ENCODE data around the gene SGSM1.

The SGSM1 gene

GRCh38 chr22:24841261-24841660, 35.2 kb downstream of the SGSM1 start:
- DNase-seq: no peak

- no peak for DNase-seq
Observed at GRCh38 chr22:24843048-24843447, 37.0 kb downstream of the SGSM1 start.

GRCh38 chr22:24845041-24845898, 39.3 kb downstream of the SGSM1 start:
- peak; percentile 79 for DNase-seq

DNA sequence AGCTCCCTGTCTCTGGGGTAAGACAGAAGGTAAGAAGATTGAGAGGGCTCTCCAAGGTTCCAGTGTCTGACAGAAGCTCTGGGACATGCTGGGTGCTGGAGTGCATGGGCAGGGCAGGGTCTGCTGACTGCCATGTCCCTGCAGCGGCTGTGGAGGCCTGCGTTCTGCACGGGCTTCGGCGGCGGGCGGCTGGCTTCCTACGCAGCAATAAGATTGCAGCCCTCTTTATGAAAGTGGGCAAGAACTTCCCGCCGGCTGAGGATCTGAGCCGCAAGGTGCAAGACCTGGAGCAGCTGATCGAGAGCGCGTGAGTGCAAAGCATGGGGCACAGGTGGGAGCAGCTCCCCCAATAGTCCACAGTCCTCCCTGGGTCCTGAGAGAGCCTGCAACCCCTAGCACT, 41.5 kb downstream of the SGSM1 start:
- no peak for DNase-seq

GRCh38 chr22:24848559-24849168, 42.7 kb downstream of the SGSM1 start:
- no peak for DNase-seq

GRCh38 chr22:24855794-24856193, 49.8 kb downstream of the SGSM1 start:
- no peak for DNase-seq

- DNase-seq: no peak
Observed at GRCh38 chr22:24857576-24857975, 51.6 kb downstream of the SGSM1 start.

DNA sequence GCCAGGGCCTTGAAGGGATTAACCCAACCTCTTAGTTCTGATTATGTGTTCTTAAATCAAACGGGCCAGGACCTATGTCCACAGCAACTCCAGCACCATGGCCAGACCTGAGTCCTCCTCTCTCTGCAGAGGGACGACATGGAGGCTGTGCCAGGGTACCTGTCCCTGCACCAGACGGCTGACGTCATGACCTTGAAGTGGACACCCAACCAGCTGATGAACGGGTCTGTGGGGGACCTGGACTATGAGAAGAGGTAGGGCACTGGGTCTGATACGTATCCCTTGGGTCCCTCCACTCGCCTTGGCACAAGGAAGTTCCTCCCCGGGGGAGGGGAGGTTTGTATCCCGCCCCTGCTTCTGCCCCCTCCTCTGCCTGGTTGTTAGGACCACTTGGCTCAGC, 53.6 kb downstream of the SGSM1 start:
- DNase-seq: no peak

DNA sequence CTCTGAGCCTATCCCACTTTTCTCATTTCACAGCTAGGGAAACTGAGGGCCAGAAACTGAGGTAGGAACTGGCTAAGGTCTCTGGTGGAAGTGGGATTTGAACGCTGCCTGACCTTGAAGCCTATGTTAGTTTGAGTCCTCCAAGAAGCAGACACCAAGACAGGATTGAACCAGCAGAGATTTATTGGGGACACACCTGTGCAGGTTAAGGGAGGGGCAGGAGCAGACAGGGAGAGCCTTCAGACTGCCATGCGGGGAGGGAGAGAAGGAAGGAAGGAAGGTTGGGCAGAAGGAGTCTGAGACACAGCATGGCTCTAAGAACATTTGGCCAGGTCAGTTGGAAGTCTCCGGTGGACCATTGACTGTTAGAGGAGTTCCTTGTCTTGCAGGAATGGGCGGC, 59.5 kb downstream of the SGSM1 start:
- no peak for DNase-seq

GRCh38 chr22:24867323-24868022, 61.5 kb downstream of the SGSM1 start:
- no peak for DNase-seq

- DNase-seq: no peak
Observed at GRCh38 chr22:24868979-24869378, 63.0 kb downstream of the SGSM1 start.

DNA sequence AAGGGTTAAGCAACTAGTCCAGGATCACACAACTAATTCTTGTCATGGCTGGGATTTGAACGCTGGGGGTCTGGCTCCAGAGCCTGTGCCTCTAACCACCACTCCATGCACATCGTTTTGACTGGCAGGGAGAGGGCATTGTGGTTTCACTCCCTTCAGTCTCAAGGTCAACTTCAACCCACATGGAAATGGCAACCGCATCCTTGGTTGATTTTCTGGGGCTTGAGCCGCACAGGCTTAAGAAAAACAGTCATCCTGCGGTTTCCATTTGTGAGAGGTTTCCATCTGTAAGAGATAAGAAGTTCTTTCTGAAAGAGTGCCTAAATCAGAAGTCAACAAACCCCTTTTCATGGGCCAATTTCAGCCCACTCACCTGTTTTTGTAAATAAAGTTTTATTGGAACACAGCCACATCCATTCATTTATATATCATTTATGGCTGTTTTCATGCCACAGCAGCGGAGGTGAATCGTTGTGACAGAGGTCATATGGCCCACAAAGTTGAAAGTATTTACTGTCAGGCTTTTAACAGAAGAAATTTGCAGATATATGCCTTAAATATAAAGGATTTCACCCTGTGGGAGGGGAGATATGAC, 65.7 kb downstream of the SGSM1 start:
- no peak for DNase-seq

DNA sequence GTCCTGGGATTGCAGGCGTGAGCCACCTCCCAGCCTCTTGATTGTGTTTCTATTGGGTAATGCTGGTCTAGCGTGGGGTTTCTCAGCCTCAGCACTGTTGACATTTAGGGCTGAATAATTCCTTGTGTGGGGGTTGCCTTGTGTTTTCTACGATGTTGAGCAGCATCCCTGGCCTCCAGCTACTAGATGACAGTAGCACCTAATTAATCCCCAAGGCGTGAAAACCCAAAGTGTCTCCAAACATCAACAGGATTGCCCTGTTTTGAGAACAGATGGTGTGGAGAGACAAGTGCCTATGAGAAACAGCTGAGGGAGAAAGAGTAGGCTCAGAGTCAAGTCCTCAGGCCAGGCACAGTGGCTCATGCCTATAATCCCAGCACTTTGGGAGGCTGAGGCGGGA, 67.2 kb downstream of the SGSM1 start:
- DNase-seq: no peak

DNA sequence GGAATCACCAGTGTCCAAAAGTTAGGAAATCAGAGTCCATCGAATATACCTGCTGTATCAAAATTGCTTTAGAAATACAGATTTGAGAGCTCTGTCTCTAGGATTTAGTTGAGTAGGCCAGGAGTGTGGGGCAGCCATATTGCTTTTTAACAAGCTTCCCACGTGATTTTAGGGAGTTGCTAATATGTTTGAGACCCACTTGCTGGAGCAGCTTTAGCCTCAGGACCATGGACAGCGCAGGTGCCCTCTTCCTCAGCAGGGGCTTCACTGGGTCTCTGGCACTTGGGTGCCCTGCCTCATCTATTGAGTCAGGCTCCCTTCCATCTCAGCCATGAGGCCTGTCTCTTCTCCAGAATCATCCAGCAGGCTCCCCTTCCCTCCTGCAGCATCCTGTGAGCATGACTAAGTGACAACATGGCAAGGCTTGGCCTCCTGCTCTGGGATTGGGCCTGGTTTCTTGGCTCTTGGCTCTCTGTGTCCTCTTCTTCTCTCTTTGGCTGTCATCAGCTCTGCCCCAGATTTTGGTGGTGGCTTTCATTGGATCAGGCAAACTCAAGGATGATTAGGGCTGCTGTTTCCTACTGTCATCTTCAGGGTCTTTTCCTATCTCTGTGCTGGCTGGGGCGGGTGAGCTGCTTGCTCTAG, 70.0 kb downstream of the SGSM1 start:
- peak; percentile 8 for DNase-seq

GRCh38 chr22:24876700-24877099, 70.7 kb downstream of the SGSM1 start:
- DNase-seq: no peak

DNA sequence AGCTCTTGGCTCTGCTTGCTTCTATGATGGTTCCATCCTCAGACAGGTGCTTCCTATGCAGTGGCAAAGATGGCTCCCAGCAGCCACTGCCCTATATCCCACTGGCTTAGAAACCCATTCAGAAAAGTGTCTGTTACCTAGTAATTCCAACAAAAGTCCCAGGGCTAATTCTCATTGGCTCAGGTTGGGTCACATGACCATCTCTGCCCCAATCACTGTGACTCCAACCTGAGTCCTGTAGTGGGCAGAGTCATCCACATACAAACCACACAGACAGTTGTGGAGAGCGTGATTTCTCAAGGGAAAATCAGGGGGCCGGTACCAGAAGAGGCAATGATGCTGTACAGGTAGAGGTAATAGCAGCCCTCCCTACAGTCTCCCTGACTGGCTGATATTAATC, 73.0 kb downstream of the SGSM1 start:
- no peak for DNase-seq

DNA sequence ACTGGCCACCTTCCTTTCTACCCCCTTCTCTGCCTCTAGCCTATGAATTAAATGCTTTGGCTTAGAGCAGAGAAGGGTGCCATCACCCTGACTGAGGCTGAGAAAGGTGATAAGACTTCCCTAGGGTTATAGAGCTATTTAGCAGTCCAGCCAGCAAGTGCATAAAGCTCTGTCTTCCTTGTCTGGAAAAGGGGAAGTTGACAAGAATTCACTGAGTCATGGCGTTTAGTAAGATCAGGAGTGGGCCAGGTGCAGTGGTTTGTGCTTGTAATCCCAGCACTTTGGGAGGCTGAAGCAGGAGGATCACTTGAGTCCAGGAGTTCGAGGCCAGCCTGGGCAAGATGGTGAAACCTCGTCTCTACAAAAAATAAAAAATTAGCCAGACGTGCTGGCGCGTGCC, 77.4 kb downstream of the SGSM1 start:
- DNase-seq: no peak

GRCh38 chr22:24887260-24887659, 81.2 kb downstream of the SGSM1 start:
- no peak for DNase-seq

DNA sequence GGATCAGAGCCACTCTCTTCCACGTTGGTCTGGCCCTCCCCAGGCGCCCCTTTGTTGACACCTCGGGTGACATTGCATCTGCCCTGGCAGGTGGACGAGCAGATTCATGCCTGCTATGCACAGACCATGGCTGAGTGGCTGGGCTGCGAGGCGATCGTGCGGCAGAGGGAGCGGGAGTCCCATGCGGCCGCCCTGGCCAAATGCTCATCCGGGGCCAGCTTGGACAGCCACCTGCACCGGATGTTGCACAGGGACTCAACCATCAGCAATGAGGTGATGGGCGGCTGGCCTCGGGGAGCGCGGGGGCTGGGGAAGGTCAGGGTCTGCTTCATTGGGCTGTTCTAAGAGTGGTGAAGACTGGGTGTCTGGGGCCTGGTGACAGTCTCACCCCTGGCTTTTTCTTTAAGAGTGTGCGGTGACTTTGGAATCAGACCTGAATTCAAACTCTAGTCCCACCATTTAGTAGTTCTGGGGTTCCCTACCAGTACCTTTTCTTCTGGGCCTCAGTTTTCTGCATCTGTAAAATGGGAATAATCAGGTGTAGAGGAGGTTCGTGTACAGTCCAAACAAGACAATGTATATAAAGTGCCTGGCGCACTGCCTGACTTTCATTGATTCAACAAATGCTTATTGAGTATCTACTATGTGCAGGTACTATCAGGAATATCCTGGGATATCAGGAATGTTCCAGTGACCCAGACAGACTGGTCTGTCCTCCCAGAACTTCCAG, 87.5 kb downstream of the SGSM1 start:
- no peak for DNase-seq

- DNase-seq: peak; percentile 86
Observed at GRCh38 chr22:24894220-24894975, 88.4 kb downstream of the SGSM1 start.

DNA sequence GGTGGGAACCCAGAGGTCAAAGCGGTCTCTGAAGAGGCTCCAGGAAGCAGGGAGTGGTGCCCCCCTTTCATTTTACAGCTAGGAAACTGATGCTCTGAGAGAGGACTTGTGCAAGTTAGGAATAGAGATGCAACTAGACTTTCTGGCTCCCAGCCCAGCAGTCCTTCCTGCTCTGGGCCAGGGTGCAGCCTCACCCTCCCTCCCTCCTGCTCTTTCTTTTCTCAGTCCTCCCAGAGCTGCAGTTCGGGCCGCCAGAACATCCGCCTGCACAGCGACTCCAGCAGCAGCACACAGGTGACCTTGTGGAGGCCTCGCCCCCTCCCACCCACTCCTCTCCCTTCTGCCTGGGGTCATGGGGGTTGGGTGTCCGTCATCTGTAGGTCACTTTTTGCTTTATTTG, 89.0 kb downstream of the SGSM1 start:
- DNase-seq: peak; percentile 24

- DNase-seq: no peak
Observed at GRCh38 chr22:24901448-24901847, 95.4 kb downstream of the SGSM1 start.
